GM21447 (cell line): Measurements from ENCODE around the gene KCNK3.
"Not testable (repeated sequence)": the region's sequence is repeated elsewhere in the genome, so short reads cannot be mapped to it uniquely, and the experiment has no call there.

ENCODE experiments used
- ATAC-seq: cut with Tn5 transposase; IDR thresholded peaks from one replicate; pipeline ENCODE4 v1.9.1; 2021; ENCODE audit not compliant: unreplicated experiment

Gene KCNK3

GRCh38 chr2:26729311-26729710, 36.8 kb downstream of the KCNK3 start:
- ATAC-seq = no peak

GRCh38 chr2:26730549-26731344, 38.2 kb downstream of the KCNK3 start:
- ATAC-seq = no peak

- ATAC-seq = no peak
Observed at GRCh38 chr2:26731714-26732113, 39.2 kb downstream of the KCNK3 start.

- ATAC-seq = no peak
Observed at GRCh38 chr2:26732446-26732845, 39.9 kb downstream of the KCNK3 start.

GRCh38 chr2:26733413-26733812, 40.9 kb downstream of the KCNK3 start:
- ATAC-seq = no peak

- no peak for ATAC-seq
Observed at GRCh38 chr2:26735097-26735496, 42.6 kb downstream of the KCNK3 start.

GRCh38 chr2:26735883-26736588, 43.5 kb downstream of the KCNK3 start:
- no peak for ATAC-seq

GRCh38 chr2:26737221-26737620, 44.7 kb downstream of the KCNK3 start:
- ATAC-seq = no peak

- ATAC-seq = no peak
Observed at GRCh38 chr2:26738481-26738880, 46.0 kb downstream of the KCNK3 start.

- no peak for ATAC-seq
Observed at GRCh38 chr2:26739514-26739913, 47.0 kb downstream of the KCNK3 start.

- no peak for ATAC-seq
Observed at GRCh38 chr2:26740346-26740745, 47.8 kb downstream of the KCNK3 start.

- ATAC-seq = no peak
Observed at GRCh38 chr2:26740890-26741302, 48.4 kb downstream of the KCNK3 start.

- no peak for ATAC-seq
Observed at GRCh38 chr2:26742048-26742770, 49.7 kb downstream of the KCNK3 start.

GRCh38 chr2:26743852-26744251, 51.3 kb downstream of the KCNK3 start:
- no peak for ATAC-seq

GRCh38 chr2:26744953-26745352, 52.4 kb downstream of the KCNK3 start:
- ATAC-seq = no peak

GRCh38 chr2:26745609-26746327, 53.2 kb downstream of the KCNK3 start:
- ATAC-seq = no peak

- no peak for ATAC-seq
Observed at GRCh38 chr2:26746934-26747333, 54.4 kb downstream of the KCNK3 start.

- not testable (repeated sequence) for ATAC-seq
Observed at GRCh38 chr2:26749787-26750420, 57.4 kb downstream of the KCNK3 start.

- ATAC-seq = not testable (repeated sequence)
Observed at GRCh38 chr2:26750467-26750866, 57.9 kb downstream of the KCNK3 start.

- ATAC-seq = no peak
Observed at GRCh38 chr2:26752656-26753055, 60.1 kb downstream of the KCNK3 start.

- no peak for ATAC-seq
Observed at GRCh38 chr2:26754539-26754938, 62.0 kb downstream of the KCNK3 start.
